WTC11 (cell line): ENCODE data around the gene SINHCAF. TPM values are rescaled to one million over a fixed set of nuclear protein-coding genes. Genes with fewer than 3 reads are reported as not detected.

Experiments used
- ATAC-seq: fragments of 200-7000 bp; cut with Tn5 transposase; 2 replicates; pipeline ENCODE4 v1.10.0; 2021; ENCODE audit warnings: mild to moderate bottlenecking, moderate library complexity
- CTCF ChIA-PET: fragments of 300-600 bp; sonication (Branson Sonifier 250); formaldehyde crosslinking; loops from one replicate; lab custom pipeline; 2021; ENCODE audit warnings: antibody characterized with exemption; lab: Charles Lee
- POLR2A ChIA-PET: fragments of 350-600 bp; sonication (Branson Sonifier 250); formaldehyde crosslinking; loops from one replicate; lab custom pipeline; 2021; ENCODE audit warnings: antibody characterized with exemption; lab: Charles Lee
- DNase-seq: peaks from one replicate; pipeline ENCODE4 v3.0.0; 2021; ENCODE audit warnings: low spot score
- H3K27ac Mint-ChIP-seq: 2 replicates; pipeline ENCODE4 v1.8.0; 2021; ENCODE audit warnings: mixed read lengths
- H3K27me3 Mint-ChIP-seq: 2 replicates; pipeline ENCODE4 v1.8.0; 2021; ENCODE audit warnings: low read depth, mild to moderate bottlenecking, moderate library complexity, mixed read lengths
- H3K36me3 Mint-ChIP-seq: 2 replicates; pipeline ENCODE4 v1.8.0; 2021; ENCODE audit warnings: mixed read lengths
- H3K4me1 Mint-ChIP-seq: 2 replicates; pipeline ENCODE4 v1.8.0; 2022; ENCODE audit warnings: mixed read lengths
- H3K4me3 Mint-ChIP-seq: 2 replicates; pipeline ENCODE4 v1.8.0; 2021; ENCODE audit warnings: mild to moderate bottlenecking, moderate library complexity, mixed read lengths
- H3K9me3 Mint-ChIP-seq: 2 replicates; pipeline ENCODE4 v1.8.0; 2021; ENCODE audit warnings: mixed read lengths
- ATF2 ChIP-seq: sonication (generic); formaldehyde crosslinking; IDR thresholded peaks from 2 replicates; pipeline ENCODE4 v1.8.1; 2022; ENCODE audit warnings: low read depth, missing genetic modification reagents, borderline replicate concordance
- ATF3 ChIP-seq: sonication (generic); formaldehyde crosslinking; conservative IDR thresholded peaks from 2 replicates; pipeline ENCODE4 v1.8.1; 2022; ENCODE audit warnings: mild to moderate bottlenecking, missing genetic modification reagents
- CDX4 ChIP-seq: fragments of 250-450 bp; sonication (Bioruptor Pico); IDR thresholded peaks from 2 replicates; pipeline ENCODE4 v1.9.0; 2021; ENCODE audit warnings: moderate library complexity, mild to moderate bottlenecking, inconsistent platforms, borderline replicate concordance
- CREB1 ChIP-seq: sonication (generic); formaldehyde crosslinking; IDR thresholded peaks from 2 replicates; pipeline ENCODE4 v1.8.0; 2023; ENCODE audit warnings: mild to moderate bottlenecking, missing genetic modification reagents
- GTF2I ChIP-seq: fragments of 250-450 bp; sonication (Bioruptor Pico); conservative IDR thresholded peaks from 2 replicates; pipeline ENCODE4 v1.4.0; 2021; ENCODE audit warnings: mild to moderate bottlenecking
- JAZF1 ChIP-seq: fragments of 250-450 bp; sonication (Bioruptor Pico); IDR thresholded peaks from 2 replicates; pipeline ENCODE4 v1.9.0; 2021; ENCODE audit warnings: moderate library complexity, mild to moderate bottlenecking, inconsistent platforms
- MXD4 ChIP-seq: fragments of 250-450 bp; sonication (Bioruptor Pico); IDR thresholded peaks from 2 replicates; pipeline ENCODE4 v1.8.0; 2021; ENCODE audit warnings: mild to moderate bottlenecking, moderate library complexity, borderline replicate concordance
- MYBL2 ChIP-seq: sonication (generic); formaldehyde crosslinking; IDR thresholded peaks from 2 replicates; pipeline ENCODE4 v1.8.1; 2023; ENCODE audit warnings: mild to moderate bottlenecking, moderate library complexity, missing genetic modification reagents
- SP1 ChIP-seq: sonication (generic); formaldehyde crosslinking; conservative IDR thresholded peaks from 2 replicates; pipeline ENCODE4 v1.8.1; 2022; ENCODE audit warnings: missing genetic modification reagents
- ZBTB21 ChIP-seq: sonication (generic); formaldehyde crosslinking; IDR thresholded peaks from 2 replicates; pipeline ENCODE4 v1.8.1; 2023; ENCODE audit warnings: mild to moderate bottlenecking, missing genetic modification reagents, borderline replicate concordance
- ZNF121 ChIP-seq: sonication (generic); formaldehyde crosslinking; IDR thresholded peaks from 2 replicates; pipeline ENCODE4 v1.8.0; 2023; ENCODE audit warnings: missing genetic modification reagents
- ZNF138 ChIP-seq: sonication (generic); formaldehyde crosslinking; conservative IDR thresholded peaks from 2 replicates; pipeline ENCODE4 v1.8.1; 2022; ENCODE audit warnings: mild to moderate bottlenecking, moderate library complexity, missing genetic modification reagents
- ZNF425 ChIP-seq: fragments of 250-450 bp; sonication (Bioruptor Pico); conservative IDR thresholded peaks from 2 replicates; pipeline ENCODE4 v1.9.0; 2021; ENCODE audit warnings: mild to moderate bottlenecking
- ZNF671 ChIP-seq: fragments of 250-450 bp; sonication (Bioruptor Pico); IDR thresholded peaks from 2 replicates; pipeline ENCODE4 v1.8.0; 2021; ENCODE audit warnings: mild to moderate bottlenecking
- total RNA-seq: library from RNA; stranded (reverse); gene quantifications from 3 replicates; pipeline ENCODE4 v1.2.3, GENCODE V29; 2021
- TF ChIP-seq, protein P1 (sequence below): sonication (generic); formaldehyde crosslinking; IDR thresholded peaks from 2 replicates; pipeline ENCODE4 v1.8.0; 2022; ENCODE audit warnings: missing genetic modification reagents
- TF ChIP-seq, protein P2 (sequence below): sonication (generic); formaldehyde crosslinking; IDR thresholded peaks from 2 replicates; pipeline ENCODE4 v1.8.1; 2023; ENCODE audit warnings: mild to moderate bottlenecking, moderate library complexity, missing genetic modification reagents
- TF ChIP-seq, protein P3 (sequence below): sonication (generic); formaldehyde crosslinking; IDR thresholded peaks from 2 replicates; pipeline ENCODE4 v1.8.0; 2022; ENCODE audit warnings: mild to moderate bottlenecking, missing genetic modification reagents
- TF ChIP-seq, protein P4 (sequence below): fragments of 250-450 bp; sonication (Bioruptor Pico); IDR thresholded peaks from 2 replicates; pipeline ENCODE4 v1.8.0; 2021; ENCODE audit warnings: mild to moderate bottlenecking
- TF ChIP-seq, protein P5 (sequence below): sonication (generic); formaldehyde crosslinking; IDR thresholded peaks from 2 replicates; pipeline ENCODE4 v1.8.1; 2023; ENCODE audit warnings: mild to moderate bottlenecking, missing genetic modification reagents, moderate library complexity

The SINHCAF gene
- total RNA-seq, 1 experiment from 2014 or later = 407 TPM

DNA sequence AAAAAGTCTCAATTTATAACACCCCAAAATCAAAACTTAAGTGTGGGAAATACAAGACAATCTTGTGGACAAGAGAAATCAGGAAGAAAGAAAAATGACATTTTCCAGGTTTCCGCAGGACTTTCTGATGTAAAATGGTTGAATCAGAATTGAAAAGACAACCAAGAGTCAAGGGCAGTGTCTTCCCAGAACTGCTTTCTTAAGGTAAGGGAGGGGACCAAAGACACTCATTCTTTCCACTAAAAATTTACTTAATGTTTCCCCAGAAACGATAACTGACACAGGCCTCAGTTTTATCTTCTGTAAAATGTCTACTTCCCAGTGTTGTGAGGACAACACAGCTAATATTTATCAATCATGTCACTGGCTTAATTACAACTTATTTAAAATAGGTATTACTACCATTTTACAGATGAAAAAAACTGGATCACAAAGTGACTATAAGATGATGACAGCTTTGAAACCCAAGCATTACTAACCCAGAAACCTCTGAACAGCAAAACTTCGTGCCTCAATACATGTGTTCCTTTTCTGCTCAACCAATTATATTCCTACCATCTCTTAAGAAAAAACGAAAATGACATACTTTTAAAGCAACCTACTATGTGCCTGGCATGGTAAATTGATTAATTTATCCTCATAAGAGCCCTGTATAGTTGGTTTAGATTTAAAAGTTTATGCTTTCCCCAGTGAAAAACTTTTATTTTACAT lies 4.6 kb downstream of the SINHCAF start (continued):
- TF ChIP-seq ZNF425 (CRISPR knock-in tag) (no peak), ZNF671 (CRISPR knock-in tag) (no peak), ZBTB21 (CRISPR knock-in tag) (no peak), JAZF1 (CRISPR knock-in tag) (no peak), GTF2I (CRISPR knock-in tag) (no peak), SP1 (CRISPR knock-in tag) (no peak), ATF3 (no peak)
- TF ChIP-seq, protein P1, sequence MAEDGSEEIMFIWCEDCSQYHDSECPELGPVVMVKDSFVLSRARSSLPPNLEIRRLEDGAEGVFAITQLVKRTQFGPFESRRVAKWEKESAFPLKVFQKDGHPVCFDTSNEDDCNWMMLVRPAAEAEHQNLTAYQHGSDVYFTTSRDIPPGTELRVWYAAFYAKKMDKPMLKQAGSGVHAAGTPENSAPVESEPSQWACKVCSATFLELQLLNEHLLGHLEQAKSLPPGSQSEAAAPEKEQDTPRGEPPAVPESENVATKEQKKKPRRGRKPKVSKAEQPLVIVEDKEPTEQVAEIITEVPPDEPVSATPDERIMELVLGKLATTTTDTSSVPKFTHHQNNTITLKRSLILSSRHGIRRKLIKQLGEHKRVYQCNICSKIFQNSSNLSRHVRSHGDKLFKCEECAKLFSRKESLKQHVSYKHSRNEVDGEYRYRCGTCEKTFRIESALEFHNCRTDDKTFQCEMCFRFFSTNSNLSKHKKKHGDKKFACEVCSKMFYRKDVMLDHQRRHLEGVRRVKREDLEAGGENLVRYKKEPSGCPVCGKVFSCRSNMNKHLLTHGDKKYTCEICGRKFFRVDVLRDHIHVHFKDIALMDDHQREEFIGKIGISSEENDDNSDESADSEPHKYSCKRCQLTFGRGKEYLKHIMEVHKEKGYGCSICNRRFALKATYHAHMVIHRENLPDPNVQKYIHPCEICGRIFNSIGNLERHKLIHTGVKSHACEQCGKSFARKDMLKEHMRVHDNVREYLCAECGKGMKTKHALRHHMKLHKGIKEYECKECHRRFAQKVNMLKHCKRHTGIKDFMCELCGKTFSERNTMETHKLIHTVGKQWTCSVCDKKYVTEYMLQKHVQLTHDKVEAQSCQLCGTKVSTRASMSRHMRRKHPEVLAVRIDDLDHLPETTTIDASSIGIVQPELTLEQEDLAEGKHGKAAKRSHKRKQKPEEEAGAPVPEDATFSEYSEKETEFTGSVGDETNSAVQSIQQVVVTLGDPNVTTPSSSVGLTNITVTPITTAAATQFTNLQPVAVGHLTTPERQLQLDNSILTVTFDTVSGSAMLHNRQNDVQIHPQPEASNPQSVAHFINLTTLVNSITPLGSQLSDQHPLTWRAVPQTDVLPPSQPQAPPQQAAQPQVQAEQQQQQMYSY (CRISPR knock-in tag) = no peak
- TF ChIP-seq, protein P2, sequence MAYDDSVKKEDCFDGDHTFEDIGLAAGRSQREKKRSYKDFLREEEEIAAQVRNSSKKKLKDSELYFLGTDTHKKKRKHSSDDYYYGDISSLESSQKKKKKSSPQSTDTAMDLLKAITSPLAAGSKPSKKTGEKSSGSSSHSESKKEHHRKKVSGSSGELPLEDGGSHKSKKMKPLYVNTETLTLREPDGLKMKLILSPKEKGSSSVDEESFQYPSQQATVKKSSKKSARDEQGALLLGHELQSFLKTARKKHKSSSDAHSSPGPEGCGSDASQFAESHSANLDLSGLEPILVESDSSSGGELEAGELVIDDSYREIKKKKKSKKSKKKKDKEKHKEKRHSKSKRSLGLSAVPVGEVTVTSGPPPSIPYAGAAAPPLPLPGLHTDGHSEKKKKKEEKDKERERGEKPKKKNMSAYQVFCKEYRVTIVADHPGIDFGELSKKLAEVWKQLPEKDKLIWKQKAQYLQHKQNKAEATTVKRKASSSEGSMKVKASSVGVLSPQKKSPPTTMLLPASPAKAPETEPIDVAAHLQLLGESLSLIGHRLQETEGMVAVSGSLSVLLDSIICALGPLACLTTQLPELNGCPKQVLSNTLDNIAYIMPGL (CRISPR knock-in tag) = no peak

DNA sequence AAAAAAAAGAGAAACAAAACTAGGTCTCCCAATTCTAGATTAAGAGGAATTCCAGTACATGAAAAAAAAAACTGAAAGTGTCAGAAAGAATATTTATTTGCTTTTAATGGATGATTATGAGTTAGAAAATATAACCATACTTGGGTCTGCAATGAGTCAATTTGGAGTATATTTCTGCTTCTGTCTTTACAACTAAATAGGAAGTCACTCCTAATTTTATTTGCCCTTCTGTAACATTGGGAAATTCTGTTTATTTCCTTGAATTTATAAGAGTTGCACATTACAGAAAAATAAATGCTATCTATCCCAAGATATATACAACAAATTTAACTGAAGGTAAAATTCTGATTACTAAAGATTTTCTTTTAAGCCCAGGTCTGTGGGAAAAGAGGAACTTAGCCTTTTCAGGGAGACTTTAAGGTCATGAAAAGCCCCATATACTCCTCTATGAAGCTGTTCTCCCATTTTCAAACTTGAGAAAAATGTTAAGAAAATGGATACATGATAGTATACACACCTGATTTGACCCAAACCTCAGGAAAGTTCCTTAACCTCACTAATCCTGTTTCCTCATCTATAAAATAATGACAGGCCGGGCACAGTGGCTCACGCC lies 7.2 kb downstream of the SINHCAF start:
- CTCF ChIA-PET = interaction anchor here (2.3 kb wide), 1 partner anchor 84 kb away, joined by 9 read pairs; no protein-coding TSS in a partner anchor
- POLR2A ChIA-PET = interaction anchor here (1.4 to 2.1 kb wide), 2 partner anchors 52 to 68 kb away, joined by 3 to 8 read pairs; no protein-coding TSS in a partner anchor
- Mint-ChIP-seq H3K9me3 (no peaks in the 10 kb centered on the region), H3K4me1 (peaks cover 87% of the 10 kb centered on the region), H3K36me3 (peaks cover 8% of the 10 kb centered on the region), H3K27me3 (no peaks in the 10 kb centered on the region), H3K27ac (peak overlapping the region; percentile 77), H3K4me3 (peak overlapping the region; percentile 99)
- DNase-seq (no peak), ATAC-seq (no peak)
- TF ChIP-seq ZNF138 (CRISPR knock-in tag) (no peak), MXD4 (no peak), ATF2 (no peak), CREB1 (CRISPR knock-in tag) (no peak), MYBL2 (CRISPR knock-in tag) (no peak), ZNF121 (CRISPR knock-in tag) (no peak), CDX4 (no peak)
- TF ChIP-seq, protein P3, sequence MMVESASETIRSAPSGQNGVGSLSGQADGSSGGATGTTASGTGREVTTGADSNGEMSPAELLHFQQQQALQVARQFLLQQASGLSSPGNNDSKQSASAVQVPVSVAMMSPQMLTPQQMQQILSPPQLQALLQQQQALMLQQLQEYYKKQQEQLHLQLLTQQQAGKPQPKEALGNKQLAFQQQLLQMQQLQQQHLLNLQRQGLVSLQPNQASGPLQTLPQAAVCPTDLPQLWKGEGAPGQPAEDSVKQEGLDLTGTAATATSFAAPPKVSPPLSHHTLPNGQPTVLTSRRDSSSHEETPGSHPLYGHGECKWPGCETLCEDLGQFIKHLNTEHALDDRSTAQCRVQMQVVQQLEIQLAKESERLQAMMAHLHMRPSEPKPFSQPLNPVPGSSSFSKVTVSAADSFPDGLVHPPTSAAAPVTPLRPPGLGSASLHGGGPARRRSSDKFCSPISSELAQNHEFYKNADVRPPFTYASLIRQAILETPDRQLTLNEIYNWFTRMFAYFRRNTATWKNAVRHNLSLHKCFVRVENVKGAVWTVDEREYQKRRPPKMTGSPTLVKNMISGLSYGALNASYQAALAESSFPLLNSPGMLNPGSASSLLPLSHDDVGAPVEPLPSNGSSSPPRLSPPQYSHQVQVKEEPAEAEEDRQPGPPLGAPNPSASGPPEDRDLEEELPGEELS (CRISPR knock-in tag) = no peak
- TF ChIP-seq, protein P4, sequence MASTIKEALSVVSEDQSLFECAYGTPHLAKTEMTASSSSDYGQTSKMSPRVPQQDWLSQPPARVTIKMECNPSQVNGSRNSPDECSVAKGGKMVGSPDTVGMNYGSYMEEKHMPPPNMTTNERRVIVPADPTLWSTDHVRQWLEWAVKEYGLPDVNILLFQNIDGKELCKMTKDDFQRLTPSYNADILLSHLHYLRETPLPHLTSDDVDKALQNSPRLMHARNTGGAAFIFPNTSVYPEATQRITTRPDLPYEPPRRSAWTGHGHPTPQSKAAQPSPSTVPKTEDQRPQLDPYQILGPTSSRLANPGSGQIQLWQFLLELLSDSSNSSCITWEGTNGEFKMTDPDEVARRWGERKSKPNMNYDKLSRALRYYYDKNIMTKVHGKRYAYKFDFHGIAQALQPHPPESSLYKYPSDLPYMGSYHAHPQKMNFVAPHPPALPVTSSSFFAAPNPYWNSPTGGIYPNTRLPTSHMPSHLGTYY (CRISPR knock-in tag) = no peak
- TF ChIP-seq, protein P5, sequence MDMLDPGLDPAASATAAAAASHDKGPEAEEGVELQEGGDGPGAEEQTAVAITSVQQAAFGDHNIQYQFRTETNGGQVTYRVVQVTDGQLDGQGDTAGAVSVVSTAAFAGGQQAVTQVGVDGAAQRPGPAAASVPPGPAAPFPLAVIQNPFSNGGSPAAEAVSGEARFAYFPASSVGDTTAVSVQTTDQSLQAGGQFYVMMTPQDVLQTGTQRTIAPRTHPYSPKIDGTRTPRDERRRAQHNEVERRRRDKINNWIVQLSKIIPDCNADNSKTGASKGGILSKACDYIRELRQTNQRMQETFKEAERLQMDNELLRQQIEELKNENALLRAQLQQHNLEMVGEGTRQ (CRISPR knock-in tag) = no peak
